GM21529 (cell line): ENCODE results near the gene WDR86.

ENCODE experiments used
- ATAC-seq: cut with Tn5 transposase; IDR thresholded peaks from one replicate; pipeline ENCODE4 v1.9.1; 2021; ENCODE audit not compliant: unreplicated experiment

Gene WDR86

DNA sequence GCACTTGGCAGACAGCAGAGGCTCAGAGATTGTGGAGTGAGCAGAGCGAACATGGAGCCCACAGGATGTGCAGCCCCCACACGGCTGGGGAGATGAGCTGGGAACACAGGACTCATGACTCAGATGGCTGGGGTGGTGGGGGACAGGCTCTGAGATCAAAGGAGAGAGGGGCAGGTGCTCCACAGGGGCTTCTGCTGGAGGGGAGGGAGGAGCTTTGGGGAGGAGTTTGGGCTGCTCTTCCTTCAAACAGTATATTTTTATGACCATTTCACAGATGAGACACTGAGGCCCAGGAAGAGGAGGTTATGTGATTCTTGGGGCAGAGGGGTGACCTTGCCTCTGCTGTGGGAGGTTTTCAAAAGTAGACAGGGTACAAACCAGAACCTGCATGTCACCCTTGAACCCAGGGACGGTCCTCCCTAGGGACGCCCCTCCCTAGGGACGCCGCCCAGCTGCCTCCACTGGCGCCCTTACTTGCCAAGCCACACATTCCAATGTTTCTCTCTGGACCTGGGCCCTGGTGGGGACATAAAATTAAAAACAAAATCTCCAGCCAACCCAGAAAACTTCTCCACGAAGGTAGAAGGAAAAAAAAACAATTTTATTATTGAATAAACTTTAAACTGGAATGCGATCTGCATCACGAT is 31.1 kb upstream of the WDR86 start:
- ATAC-seq, result no peak

DNA sequence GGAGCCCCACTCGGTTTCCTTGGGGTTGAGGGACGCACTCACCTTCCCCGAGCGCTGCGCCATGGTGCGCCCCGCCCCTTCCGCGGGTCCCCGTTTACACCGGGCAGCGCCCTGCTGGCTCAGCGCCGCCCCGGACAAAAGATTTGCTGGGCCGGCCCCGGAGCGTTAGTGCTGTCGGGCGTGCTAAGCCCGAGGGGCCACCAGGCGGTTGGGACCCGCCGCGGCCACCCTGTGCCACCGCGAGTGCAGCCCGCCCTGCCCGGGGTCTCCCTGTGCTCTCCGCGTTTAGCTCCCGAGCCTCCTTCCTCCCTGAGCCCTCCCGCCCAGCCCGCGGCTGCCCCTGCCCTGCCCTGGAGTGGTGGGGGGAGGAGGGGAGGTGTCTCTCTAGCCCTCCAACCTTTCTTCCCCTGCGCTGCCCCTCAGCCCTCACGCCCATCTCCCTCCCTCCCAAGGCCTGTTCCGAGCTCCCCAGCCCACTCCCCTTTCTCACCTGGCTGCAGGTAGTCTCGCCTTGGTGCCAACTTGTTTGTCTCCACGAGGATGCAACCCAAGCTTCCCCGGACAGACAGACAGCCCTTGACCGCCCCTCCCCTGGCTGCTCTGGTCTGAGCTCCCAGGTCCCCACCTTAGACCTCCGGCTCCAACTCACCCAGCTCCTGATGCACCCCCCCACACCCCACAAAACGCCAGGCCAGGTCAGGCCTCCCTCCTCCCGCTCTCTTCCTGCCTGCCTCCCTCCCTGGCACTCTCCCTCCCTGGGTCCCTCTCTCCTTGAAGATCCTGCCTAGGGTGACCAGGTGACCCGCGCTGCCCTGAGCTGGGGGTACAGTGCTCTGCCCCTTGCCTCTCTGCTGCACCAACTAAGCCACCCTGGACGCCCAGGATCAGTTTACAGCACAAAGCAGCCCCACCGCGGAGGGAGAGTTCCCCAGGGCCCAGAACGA is 30.3 kb upstream of the WDR86 start, which contains the start of gene CRYGN:
Gene CRYGN, minus strand, starts transcription at position 287 of the 944 bp plus-strand sequence. Its CDS starts 224 bp downstream, at position 63.
- ATAC-seq, result no peak

DNA sequence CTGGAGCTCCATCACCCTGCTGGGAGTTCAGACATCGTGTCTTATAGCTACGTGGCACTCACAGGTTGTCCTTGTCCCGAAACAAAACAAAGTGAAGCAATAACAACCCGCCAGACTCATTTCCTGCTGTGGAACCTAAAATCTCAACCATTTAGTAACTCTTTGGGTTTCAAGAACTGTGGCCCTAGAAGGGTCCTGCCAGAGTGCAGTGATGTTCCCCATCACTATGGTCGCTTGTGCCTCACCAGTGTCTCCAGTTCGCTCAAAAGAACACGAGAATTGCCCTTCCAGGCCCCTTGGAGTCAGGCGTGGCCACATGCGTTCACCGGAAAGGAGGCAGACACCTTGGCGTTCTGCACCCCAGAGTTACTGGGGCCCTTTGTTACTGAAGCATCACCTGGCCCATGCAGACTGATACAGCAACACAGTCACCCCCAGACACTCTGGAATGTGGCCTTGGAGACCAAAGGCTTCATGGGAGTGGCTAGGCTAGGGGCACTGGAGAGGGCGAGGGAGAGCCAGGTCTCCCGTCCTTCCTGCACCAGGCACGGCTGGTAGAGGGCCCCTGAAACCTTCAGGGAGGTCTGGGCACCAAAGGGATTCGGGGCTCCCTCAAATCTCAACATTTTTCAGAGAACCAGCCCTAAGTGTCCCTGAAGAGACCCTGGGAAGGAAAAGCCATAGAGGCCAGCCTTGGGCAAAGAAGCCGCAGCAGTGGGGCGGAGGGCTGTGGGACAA is 29.2 kb upstream of the WDR86 start:
- no peak for ATAC-seq

DNA sequence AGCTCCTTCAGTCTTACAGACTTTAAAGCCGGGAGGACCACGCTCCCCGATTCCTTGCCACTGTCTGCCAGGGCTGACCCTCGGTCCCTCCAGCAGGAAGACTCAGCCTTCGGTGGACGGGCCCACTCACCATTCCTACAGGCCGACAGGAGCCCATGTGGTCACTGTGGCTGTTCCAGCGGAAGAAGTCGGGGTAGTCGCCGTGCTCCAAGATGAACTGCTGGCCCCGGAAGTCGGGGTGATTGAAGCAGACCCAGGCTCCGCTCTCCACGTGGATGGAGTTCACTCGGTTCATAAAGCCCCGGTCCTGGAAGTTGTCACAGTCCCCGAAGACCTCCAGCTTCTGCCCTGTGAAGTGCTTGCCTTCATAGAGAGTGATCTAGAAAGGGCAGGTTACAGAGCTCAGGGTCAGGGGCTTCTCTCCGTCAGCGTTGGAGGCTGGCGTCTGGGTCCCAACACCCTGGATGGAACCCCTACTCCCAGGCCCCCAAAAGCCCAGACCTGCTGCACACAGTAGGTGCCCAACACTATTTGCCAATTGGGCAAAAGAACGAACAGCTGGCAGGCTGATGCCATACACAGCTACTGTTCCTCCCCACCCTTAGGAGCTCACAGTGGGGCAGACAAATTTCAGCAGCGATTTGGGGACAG is 28.2 kb upstream of the WDR86 start:
- ATAC-seq, result no peak

DNA sequence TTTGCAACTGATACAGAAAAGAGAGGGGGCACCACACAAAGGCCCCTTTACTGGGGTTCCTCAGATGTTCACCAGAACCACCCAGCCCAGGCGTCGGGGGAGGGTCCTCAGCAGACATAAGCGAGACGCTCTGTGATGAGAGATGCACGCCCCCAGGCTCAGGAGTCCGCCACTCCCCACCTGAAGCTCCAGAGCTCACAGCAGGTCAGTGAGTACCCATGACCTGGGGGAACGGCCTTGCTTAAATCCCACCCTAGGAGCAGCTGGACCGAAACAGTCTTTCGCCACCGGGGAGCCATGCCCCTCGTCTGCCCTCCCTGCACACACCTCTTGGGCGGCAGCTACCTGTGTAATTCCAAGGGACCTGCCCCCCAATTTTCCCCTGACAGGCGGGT is 27.3 kb upstream of the WDR86 start:
- ATAC-seq, result no peak

- ATAC-seq, result no peak
These were observed 26.8 kb upstream of the WDR86 start for GRCh38 chr7:151436446-151437158.

DNA sequence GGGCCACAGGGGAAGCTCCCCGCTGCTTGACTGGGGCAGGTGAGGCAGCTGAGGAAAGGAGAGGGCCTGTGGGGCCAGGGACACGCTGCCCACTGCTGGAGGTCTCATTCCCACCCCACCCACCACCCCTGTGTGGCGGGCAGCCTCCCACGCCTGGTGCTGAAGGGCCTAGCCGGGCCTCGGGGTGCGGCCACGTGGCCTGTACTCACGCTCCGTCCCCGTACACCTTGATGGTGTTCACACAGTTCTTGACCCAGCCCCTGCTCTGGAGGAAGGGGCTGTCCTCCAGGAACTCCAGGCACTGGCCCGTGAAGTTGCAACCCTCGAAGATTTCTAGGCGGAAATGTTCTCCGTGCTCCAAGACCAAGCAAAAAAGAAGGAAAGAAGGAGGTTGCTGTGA is 26.1 kb upstream of the WDR86 start:
- ATAC-seq, result no peak

GRCh38 chr7:151435103-151435916 is 25.5 kb upstream of the WDR86 start:
- ATAC-seq, result no peak

DNA sequence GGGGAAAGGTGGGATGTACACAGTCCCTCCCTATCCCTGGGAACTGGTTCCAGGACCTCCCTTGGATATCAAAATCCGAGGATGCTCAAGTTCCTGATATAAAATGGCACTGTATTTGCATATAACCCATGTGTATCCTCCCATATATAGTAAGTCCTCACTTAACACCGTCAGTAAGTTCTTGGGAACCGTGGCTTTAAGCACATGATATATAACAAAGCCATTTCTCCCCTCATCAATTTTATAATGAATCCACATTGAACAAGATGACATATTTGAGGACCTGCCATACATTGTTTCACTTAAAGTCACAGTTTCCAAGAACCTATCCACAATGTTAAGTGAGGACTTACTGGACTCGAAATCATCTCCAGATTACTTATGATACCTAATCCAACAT is 24.7 kb upstream of the WDR86 start:
- ATAC-seq, result no peak

DNA sequence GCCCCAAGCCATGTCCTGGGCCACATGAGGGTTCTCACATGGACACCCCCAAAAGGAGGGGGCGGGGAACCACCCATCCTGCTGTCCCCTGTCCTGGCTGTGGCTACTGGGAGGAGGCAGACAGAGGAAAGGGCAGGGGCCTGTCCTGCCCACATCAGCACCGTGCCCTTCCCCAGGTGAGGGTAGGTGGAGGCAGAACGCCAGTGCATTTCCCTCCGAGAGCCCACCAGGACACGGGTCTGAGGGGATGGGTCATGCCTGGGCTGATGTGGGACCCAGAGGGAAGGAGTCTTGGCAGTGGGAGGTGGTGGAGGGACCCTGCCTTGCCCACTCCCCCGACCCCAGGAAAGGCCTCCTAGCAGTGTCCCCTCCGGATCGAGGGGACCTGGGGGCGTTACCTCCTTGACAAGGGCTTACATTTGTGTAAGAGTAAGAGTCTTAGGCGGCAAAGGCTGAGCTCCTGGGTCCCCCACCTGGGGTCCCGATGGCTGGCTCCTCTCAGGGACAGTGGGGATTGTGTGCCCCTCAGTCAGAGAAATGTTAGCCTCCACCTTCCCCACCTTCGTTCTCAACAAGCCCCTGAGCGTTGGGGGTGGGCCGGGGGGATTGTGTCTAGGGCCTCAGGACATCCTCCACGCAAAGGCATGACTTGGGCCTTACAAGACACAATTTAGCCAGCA is 24.0 kb upstream of the WDR86 start:
- no peak for ATAC-seq

GRCh38 chr7:151432658-151433521 is 23.1 kb upstream of the WDR86 start:
- ATAC-seq, result peak; percentile 64

DNA sequence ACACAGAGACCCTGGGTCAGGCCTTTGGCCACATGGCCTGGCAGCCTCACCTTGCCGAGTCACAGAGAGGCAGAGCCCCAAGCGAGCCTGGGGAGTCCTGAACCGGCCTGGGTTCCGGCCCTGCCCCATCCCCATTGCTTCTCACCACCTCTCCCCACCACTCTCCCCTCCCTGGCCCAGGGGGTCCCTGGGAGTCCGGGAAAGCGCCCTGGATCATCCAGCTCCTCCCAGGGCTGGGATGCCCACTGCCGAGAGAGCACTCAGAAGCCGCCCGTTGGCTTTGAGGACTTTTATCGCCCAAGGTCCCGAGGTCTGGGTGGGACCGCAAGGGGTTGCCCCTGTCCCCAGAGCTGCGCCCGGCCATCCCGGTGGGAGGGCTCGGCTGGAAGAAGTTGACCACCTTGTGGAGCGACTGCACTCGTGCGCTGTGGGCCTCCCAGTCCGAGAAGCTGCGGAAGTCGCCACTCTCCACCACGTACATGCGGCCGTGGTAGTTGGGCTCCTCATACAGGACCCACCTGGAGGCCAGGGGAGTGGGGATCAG is 22.0 kb upstream of the WDR86 start:
- ATAC-seq, result no peak

- ATAC-seq, result no peak
These were observed 21.5 kb upstream of the WDR86 start for GRCh38 chr7:151431281-151431767.

GRCh38 chr7:151430391-151431205 is 20.8 kb upstream of the WDR86 start:
- no peak for ATAC-seq

GRCh38 chr7:151429560-151430331 is 19.9 kb upstream of the WDR86 start:
- ATAC-seq, result peak; percentile 53

DNA sequence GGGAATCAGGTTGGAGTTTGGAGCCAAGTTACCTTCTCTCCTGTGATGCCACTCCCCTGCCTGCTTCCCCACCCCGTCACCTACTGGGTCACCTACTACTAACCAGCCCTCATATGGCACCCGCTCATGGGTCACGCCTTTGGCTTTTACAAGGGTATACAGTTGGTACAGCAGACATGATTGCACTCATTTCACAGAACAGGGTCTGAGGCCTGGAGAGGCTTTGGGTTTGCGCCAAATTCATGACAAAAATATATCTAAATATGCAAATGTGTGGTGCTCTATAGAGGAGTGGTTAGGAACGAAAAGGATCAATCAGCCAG is 19.4 kb upstream of the WDR86 start:
- ATAC-seq, result no peak
